Measurements from ENCODE around the gene EHD3.
A peak's percentile ranks its signal among the peaks of the same experiment; 100 is the strongest.

EHD3 gene

GRCh38 chr2:31213601-31214443, 20.1 kb upstream of the EHD3 start:
- no peak for DNase-seq

GRCh38 chr2:31214444-31214915, 19.5 kb upstream of the EHD3 start:
- DNase-seq, result no peak

- DNase-seq, result peak; percentile 68
These were observed 17.2 kb upstream of the EHD3 start for GRCh38 chr2:31216734-31217133.

- DNase-seq, result no peak
These were observed 16.3 kb upstream of the EHD3 start, which contains the start of gene CAPN14 for GRCh38 chr2:31217465-31218200. Gene CAPN14, minus strand, starts transcription at chr2:31217515. Its CDS starts 12,068 bp downstream, at chr2:31205447.

GRCh38 chr2:31219131-31219969, 14.6 kb upstream of the EHD3 start:
- no peak for DNase-seq

GRCh38 chr2:31221544-31221943, 12.4 kb upstream of the EHD3 start:
- DNase-seq, result no peak

GRCh38 chr2:31222071-31222470, 11.9 kb upstream of the EHD3 start:
- no peak for DNase-seq

GRCh38 chr2:31223026-31223425, 10.9 kb upstream of the EHD3 start:
- peak; percentile 21 for DNase-seq

GRCh38 chr2:31223749-31224148, 10.2 kb upstream of the EHD3 start:
- DNase-seq, result no peak

- no peak for DNase-seq
These were observed 7.7 kb upstream of the EHD3 start for GRCh38 chr2:31226266-31226665.

GRCh38 chr2:31227110-31227509, 6.8 kb upstream of the EHD3 start:
- DNase-seq, result no peak

- DNase-seq, result no peak
These were observed 6.2 kb upstream of the EHD3 start for GRCh38 chr2:31227711-31228125.

- DNase-seq, result no peak
These were observed 5.2 kb upstream of the EHD3 start for GRCh38 chr2:31228717-31229116.

- DNase-seq, result no peak
These were observed 3.2 kb upstream of the EHD3 start for GRCh38 chr2:31230751-31231150.

- no peak for DNase-seq
These were observed 2.2 kb upstream of the EHD3 start for GRCh38 chr2:31231571-31232302.

GRCh38 chr2:31232586-31232985, 1.4 kb upstream of the EHD3 start:
- no peak for DNase-seq

- no peak for DNase-seq
These were observed 721 bp upstream of the EHD3 start for GRCh38 chr2:31233231-31233630.

GRCh38 chr2:31234683-31235503, 941 bp downstream of the EHD3 start:
- no peak for DNase-seq

- peak; percentile 77 for DNase-seq
These were observed 1.6 kb downstream of the EHD3 start for GRCh38 chr2:31235504-31235902.

- no peak for DNase-seq
These were observed 2.7 kb downstream of the EHD3 start for GRCh38 chr2:31236433-31237205.

Measured in hematopoietic multipotent progenitor cell treated with erythropoietin and hydrocortisone succinate and interleukin-3 and kit ligand, for 8 days (in vitro differentiated cells).